DMS153 treated with DMSO at 0.1 percent for 48 hours (cell line): Measurements from ENCODE around the gene CDC14A.

Source experiments
- DNase-seq: peaks from one replicate; lab custom pipeline; 2025; ENCODE audit not compliant: unreplicated experiment; lab: John Stamatoyannopoulos, UW

The CDC14A gene

DNA sequence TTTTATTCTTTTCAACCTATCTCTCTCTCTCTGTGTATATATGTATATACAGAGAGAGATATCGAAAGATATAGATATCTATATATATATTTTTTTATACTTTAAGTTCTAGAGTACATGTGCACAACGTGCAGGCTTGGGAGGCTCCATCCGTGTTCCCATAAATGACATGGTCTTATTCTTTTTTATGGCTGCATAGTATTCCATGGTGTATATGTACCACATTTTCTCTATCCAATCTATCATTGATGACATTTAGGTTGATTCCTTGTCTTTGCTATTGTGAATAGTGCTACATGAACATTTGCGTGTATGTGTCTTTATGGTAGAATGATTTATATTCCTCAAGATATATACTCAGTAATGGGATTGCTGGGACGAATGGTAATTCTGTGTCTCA is 130.4 kb downstream of the CDC14A start:
- no peak for DNase-seq

DNA sequence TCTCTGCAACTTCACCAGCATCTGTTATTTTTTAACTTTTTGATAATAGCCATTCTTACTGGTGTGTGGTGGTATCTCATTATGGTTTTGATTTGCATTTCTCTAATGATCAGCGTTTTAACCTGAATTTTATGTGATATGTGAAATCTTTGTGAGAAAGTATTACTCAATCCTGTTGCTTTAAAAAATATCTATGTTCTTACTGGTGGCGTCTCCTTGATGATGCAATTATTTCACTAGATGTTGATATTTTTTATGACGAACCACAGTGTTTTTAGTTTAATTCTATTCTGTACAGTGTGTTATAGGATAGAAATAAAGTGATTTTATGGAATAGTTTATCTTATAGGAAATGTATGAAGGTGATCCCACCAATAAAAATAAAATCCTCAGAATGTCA is 130.9 kb downstream of the CDC14A start:
- DNase-seq = no peak

DNA sequence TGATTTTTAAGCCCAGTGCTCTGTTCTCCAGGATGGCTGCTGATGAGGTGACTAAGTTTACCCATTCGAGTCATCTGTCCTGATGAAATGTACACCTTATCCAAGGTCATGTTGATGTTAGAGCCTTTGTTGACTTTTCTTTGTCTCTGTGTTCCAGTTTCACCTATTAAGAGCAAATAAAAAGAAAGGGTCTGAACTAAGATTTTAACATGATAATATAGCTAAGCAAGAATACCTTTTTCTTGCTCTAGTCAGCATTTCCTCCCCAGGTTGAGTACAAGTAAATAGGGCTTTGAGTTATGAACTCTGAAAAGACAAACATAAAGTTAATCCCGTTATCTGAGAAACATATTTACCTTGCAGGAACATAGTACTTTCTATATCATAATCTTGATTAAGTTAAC is 133.6 kb downstream of the CDC14A start:
- DNase-seq = no peak

DNA sequence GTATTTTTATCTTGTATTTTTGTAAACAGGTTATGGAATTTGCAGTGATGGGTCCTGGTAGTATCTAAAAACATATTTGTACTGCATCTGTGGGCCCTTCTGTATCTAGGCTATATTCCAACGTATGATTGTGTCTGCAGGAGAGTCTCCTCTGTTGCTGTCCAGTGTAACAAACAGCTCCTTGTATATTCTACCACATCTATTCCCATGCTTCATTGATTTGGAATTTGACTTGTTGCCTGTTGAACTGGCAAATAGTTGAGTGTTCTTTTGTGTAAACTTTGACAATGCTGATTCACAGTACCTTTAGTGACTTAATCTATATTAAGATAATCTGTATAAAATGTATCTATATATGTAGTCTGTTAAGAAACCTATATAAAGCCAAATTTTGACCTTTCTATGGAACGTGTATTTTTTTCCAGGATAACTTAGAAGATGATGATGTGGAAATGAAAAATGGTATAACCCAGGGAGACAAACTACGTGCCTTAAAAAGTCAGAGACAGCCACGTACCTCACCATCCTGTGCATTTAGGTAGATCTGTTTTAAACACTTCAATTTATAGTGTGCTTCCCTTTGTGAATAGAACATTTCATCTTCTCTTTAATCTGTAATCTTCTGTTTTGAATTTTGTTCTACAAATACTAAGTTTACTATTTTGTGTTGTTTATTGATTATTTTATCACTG is 142.2 kb downstream of the CDC14A start:
- DNase-seq = no peak

DNA sequence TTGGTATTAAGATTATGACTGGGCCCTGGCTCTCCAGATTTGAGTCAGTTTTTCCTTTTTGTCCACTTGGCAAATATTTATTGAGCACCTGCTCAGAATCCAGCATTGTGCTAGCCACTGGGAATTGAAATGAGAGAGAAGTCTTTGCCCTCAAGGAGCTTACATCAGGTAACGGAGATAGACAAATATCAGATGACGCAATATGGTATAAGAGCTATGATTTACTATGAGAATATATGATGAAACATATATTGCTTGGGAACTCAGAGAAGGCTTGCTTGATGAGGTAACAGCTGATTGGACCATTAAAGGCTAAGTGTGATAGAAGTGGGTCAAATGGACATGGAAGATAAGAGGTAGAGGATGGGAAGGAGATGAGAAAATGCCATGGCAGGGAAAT is 144.6 kb downstream of the CDC14A start:
- no peak for DNase-seq

DNA sequence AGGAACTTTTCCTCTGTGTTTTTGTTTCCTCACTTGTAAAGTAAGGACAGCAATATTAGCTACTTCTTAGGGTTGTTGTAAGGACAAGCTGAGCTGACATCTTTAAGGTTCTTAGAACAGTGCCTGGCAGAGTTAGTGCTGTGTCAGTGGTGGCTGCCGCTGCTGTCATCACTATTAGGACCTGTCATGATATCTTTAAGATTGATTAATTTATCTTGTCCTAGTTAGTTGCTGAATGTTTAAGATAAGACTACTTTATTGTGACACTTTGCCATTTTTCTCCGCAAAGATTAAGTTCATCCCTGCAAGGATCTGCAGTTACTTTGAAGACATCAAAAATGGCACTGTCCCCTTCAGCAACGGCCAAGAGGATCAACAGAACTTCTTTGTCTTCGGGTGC is 145.5 kb downstream of the CDC14A start:
- DNase-seq = no peak

DNA sequence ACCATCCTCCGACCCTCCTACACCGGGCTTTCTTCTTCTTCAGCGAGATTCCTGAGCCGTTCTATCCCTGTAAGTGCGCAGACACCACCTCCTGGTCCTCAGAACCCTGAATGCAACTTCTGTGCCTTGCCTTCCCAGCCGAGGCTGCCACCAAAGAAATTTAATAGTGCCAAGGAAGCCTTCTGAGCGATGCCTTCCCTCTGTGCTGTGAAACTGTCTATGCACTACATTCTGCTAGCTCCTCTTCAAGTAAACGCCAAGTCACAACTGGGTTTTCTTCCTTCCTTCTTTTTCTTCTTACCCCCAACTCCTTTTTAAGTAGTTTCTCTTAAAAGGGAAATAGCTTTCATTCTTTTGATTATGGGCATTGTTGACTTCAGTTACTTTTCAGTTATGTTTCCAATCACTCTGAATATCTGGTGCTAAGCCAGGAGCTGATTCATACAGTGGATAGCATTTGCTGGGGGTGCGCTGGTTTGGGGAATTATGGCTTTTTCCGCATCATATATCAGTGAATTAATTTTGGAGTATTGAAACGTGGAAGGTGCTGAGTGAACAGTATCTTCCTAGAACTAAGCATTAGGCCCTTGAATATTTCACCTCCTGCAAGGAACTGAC is 147.0 kb downstream of the CDC14A start:
- no peak for DNase-seq

DNA sequence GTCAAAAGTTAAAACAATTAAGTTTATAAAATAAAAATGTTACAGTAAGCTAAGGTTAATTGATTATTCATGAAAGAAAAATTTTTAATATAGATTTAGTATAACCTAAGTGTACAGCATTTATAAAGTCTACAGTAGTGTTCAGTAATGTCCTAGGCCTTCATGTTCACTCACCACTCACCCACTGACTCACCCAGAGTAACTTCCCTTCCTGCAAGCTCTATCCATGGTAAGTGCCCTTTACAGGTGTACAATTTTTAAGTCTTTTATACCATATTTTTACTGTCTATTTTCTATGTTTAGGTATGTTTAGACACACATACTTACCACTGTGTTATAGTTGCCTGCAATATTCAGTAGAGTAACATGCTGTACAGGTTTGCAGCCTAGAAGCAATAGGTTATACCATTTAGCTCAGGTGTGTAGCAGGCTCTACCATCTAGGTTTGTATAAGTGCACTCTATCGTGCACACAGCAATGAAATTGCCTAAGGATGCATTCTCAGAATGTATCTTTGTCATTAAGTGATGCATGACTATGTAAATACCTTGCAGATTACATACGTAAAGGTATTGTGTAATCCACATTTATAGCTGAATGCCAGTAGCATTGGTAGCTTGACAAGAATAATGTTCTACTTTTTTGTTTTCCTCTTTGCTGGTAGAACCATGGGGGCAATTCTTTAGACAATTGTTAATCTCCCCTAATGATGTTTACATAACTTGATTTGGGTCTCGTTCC is 149.9 kb downstream of the CDC14A start:
- DNase-seq = no peak

DNA sequence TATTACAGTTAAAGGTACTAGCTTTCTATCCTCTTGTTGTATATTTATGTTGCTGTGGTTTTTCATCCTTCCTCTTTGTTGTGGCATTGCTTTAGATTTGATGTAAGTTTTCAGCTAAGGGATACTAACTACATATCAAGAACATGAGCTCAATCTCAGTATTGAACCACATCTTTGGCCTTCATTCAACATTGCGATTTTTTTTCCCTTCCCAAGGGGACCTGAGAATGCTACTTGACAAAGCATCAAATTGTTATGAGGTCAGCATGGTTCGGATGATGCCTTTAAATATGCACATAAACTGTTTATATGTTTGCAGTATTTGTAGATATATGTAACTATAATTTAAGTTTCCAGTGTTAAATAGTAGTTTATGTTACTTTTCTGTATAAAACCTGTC is 153.9 kb downstream of the CDC14A start:
- no peak for DNase-seq

DNA sequence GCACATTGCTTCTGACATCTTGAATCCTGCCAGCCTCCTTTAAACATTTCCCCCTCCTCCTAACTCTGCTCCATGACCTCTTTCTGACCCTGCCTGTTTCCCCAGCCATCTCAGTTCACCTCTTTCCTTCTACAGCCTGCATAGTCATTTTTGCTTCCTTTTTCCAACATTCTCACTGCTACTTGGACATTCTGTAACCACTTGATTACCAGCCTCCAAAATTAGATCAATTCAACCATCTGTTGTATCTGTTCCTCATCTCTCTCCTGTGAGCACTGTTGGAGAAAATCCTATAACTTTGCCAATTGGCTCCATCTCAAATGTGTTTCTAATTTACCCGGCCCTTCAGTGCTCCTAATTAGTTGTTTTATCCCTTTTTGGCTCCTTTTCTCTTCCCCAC is 158.1 kb downstream of the CDC14A start:
- DNase-seq = no peak

DNA sequence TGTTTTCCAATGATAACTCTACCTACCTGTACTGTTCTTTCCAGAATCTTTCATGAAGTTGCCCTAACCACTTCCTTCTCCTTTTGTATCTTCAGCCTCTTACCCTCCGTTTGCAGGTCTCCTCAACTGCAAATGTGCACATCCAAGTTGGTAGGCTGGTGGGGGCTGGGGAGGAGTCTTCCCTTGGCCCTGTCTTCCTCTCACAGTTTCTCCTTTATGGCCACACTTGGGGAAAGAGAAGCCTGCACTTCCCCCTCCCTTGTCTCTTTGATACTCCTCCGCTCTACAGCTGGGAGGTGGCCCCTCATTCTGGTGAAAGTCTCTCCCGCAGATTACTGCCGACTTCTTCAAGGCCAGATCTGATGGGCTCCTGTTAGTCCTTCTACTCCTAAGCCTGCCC is 158.8 kb downstream of the CDC14A start:
- DNase-seq = no peak

DNA sequence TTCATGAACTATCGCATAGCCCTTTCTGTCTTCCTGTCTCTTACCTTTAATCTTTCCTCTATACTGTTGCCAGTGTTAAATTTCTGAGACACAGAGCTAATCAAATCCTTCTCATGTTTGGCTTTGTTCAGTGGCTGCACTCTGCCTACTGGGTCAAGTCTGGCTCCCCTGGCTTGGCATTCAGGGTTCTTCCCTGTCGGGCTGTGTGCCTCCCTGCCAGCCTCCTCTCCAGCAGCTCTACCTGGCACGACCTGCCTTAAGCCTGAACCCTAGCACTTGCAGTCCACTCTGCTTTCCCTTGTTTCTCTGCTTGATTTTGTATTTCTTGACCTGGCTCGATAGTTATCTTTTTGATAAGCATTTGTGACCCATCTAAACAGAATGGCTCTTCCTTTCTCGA is 159.5 kb downstream of the CDC14A start:
- no peak for DNase-seq

DNA sequence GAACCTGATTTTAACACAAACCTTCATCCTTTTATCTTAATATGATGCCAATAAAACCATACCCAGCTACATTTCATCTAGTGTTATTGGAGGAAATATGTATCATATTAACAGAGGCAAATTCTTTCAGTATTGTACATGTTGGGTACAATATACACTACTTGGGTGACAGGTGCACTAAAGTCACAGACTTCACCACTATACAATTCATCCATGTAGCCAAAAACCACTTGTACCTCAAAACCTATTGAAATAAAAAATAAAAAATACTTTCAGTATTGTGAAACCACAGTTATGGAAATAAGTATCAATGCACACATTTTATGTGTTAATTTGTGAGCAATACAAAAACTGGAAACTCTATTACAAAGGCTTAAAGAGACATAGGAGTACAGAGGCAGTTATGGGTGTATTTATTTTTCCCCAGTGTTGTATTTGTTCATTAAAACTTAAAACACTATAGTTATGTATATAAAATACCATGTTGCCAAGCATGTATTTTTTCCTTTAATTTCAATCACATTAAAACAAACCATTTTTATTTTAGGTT is 160.6 kb downstream of the CDC14A start:
- no peak for DNase-seq

DNA sequence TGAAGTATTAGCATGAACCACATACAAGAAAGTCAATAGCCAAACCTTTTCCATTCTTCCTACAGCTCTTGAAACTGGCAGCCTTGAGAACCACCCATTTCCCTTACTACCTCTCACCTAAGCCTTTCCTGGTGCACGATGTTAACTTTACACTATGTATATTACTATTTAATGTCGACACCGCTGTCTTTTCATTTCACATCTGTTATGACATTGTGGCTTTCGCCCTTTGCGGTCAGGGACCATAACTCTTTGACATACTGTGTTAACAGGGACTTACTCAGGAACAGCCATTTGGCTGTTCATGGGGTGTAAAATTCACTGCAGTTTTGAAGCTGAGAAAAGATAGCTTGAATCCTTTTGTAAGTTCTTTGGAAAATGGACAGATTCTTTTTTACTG is 164.6 kb downstream of the CDC14A start:
- DNase-seq = no peak

DNA sequence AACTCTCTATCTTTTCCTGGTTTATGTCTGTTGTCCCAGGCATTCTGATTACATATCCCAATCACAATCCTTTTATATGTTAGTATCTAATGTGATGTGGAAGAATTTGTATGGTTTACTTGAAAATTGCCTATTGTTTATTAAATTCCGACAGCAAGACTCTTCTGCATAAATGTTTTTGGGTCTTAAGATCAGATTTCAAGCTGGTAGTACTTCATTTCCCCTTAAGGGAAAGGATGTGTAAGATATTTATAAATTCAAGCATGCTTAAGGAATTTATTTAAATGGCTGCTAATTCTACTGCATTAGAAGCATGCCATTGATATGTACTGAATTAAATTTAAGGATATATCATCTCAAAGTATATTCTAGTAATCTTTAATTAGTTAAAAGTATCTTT is 165.2 kb downstream of the CDC14A start:
- DNase-seq = no peak

DNA sequence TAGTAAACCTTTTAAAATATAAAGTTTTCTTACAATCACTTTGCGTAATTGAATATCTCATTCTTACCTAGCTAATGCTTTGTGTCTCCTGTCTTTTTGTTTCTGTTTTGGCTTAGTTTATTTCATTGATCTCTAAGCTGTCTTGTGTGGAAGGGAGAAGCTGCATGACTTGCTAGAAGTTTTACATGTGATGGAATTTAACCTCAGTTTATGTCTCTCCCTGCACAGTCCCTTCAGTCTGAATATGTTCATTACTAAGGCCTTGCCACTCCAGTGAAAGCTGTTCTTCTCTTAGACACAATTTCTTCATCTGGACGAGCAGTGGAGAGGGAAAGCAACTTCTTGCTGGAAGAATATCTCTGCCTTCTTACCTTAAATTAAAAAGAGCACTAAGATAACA is 165.7 kb downstream of the CDC14A start:
- no peak for DNase-seq

DNA sequence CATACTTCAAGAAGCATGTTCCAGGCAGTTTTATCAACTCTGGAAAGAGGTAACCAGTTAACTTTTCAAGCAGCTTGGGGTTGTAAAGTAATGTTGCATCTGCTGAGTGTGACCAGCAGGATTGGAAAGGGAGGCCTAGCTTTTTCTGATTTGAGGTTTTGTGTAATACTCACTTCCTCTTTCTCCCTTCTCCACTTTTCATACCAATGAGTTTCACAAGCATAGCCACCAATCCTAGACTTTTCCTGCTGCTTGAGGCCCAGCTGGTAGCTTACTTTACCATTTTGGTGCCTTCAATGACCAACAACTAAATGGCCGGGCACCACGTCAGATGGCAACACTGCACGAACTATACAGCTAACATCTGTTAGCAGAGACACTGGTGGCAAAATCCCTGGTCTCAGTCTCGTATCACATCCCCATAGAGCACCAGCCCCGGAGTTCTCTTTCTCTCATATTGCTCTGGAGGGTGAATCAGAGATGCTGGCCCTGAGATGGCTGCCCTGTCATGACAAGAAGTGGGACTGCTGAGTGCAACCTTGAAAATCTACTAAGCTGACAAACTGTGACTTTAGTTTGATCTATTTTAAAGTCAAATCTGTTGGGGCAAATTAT is 170.8 kb downstream of the CDC14A start:
- DNase-seq = no peak

DNA sequence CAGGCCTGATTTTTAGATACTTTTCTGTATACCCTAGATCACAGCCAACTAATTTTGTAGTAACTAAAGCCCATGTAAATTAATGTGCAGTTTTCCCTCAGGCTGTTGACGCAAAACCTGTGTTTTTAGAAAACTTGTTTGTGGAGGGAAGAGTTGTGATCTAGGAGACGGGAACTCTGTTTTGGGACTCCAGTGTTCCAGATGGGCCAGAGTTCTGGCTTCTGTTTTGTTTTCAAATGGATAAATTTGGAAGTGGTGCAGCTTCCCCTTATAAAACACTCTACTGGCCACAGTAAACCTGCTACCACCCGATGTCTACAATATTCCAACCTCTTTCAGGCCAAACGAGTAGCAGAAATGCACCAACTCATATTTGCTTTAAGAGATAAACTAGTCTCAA is 172.0 kb downstream of the CDC14A start:
- no peak for DNase-seq

DNA sequence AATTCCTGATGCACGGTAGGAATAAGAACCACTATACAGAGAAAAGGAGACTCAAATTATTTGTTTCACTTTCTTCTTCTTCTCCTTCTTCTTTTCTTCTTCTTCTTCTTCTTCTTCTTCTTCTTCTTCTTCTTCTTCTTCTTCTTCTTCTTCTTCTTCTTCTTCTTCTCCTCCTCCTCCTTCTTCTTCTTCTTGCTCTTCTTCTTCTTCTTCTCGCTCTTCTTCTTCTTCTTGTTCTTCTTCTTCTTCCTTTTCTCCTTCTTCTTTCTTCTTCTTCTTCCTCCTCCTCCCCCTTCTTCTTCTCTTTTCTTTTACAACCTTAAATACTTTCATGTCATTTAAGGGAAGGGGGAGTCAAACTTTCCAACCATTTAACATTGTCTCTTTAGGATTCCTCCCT is 174.6 kb downstream of the CDC14A start:
- DNase-seq = no peak

DNA sequence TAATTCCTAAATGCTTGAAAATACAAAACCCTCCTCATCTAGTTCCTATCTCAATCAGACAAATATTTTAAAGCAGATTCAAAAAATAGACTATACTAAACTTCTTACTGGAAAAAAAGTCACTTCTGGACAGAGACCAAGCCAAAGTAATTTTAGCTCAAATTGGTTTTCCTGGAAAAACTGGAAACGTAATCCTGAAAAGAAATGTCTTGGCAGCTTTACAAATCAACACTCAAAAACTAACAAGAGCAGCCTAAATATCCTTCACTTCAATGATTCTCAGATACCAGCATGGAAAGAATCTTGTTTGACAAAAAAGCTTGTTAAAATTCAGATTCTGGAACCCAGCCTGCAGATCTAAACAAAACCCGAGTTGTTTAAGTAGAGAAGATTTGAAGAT is 176.6 kb downstream of the CDC14A start:
- no peak for DNase-seq

DNA sequence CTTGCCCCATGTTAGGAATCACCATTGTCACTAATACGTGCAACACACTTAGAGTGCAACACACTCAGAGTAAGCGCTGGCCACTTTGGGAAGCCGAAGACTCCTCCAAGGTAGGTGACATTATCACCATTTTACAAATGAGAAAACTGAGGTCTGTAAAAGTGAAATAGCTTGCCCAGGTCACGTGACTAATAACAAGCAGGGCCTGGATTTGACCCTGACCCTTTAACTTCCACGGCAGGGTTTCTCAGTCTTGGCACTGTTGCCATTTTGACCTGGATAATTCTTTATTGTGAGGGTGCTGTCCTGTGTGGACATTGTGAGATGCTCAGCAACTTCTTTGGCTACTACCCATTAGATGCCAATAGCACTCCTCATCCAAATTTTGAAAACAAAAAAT is 177.8 kb downstream of the CDC14A start:
- no peak for DNase-seq
